Astrocyte of the spinal cord (primary cell): ENCODE results near the gene AKR1B1.

Source experiments
- DNase-seq: peaks from one replicate; pipeline ENCODE4 v3.0.0; 2011; ENCODE audit warnings: low read depth, low spot score
- H3K4me3 ChIP-seq: 2 replicates; pipeline ENCODE4 v1.5.1; 2011; ENCODE audit warnings: low read depth, mild to moderate bottlenecking, low read length, moderate library complexity
- CTCF ChIP-seq: IDR thresholded peaks from 2 replicates; pipeline ENCODE4 v1.5.1; 2012; ENCODE audit warnings: low read depth, mild to moderate bottlenecking, low read length, inconsistent platforms
- in situ Hi-C: cut with HindIII; loops from 2 replicates; pipeline ENCODE4 v1.10.0; 2017; ENCODE audit warnings: low sequenced_read_pairs

The AKR1B1 gene

DNA sequence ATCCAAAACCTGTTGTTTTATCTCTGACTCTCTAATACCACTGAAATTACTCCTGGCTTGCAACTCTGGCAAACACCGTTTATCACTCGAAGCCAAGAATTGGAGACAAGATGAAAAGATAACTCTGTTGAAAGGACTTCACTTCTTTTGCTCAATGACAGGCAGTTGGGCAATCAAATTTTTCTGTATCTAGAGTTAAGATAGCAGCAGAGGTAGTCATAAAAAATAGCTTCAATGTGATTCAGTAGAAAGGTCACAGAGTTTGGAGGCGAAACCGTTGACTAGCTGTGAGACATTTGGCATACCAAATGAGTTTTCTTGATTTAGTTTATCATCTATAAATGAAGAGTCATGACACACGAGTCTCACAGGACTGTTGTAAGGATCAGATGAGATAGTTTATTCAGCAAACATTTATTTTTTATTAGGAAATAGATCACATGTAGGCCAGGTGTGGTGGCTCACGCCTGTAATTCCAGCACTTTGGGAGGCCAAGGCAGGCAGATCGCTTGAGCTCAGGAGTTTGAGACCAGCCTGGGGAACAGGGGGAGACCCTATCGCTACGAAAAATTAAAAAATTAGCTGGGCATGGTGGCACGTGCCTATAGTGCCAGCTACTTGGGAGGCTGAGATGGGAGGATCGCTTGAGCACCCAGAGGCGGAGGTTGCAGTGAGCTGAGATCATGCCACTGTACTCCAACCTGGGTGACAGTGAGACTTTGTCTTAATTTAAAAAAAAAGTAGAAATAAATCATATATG, 23.6 kb downstream of the AKR1B1 start:
- H3K4me3 ChIP-seq = no peak overlapping the region
- DNase-seq = no peak
- no peak for TF ChIP-seq CTCF
- in situ Hi-C loops = no loop called here

DNA sequence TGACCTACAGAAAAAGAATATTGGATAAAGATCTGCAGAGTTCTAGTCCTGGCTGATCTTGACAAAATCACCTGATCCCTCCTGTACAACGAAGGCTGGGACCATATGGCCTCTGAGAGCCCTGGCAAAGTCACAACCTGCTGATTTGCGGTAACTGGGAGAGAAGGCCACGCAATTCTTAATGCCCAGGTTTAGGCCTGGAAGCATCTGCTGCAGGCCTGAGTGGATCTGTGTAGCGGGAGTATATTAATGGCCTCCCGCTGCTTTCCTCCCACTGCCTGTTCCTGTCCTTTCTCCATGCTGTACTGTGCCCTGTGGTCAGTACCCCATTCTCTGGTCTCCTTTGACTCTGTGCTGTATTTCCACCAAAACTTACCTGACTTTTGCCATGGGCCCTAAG, 24.2 kb downstream of the AKR1B1 start:
- DNase-seq = no peak

DNA sequence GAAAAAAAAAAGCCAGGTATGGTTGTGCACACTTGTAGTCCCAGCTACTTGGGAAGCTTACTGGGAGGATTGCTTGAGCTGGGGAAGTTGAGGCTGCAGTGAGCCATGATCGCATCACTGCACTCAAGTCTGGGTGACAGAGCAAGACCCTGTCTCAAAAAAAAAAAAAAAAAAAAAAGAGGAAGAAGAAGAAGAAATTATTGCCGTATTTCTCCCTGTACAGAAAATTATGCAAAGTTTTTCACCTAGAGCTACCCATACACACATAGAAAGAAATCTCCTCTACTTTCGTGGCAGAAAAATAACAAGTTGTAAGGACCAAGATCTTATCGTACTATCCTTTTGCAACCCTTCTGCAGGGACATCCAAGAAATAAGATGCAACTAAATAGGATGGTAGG, 25.5 kb downstream of the AKR1B1 start:
- DNase-seq = no peak
- H3K4me3 ChIP-seq = no peak overlapping the region
- in situ Hi-C loops = no loop called here
- TF ChIP-seq CTCF = no peak

More for the DNA sequence above, 24.2 kb downstream of the AKR1B1 start:
- in situ Hi-C loops = no loop called here
- no peak overlapping the region for H3K4me3 ChIP-seq
- no peak for TF ChIP-seq CTCF

GRCh38 chr7:134432296-134433152, 26.4 kb downstream of the AKR1B1 start:
- peak; percentile 90 for DNase-seq
- H3K4me3 ChIP-seq = peak overlapping the region; percentile 41
- TF ChIP-seq CTCF = peak; percentile 55
- in situ Hi-C loops = no loop called here

- in situ Hi-C loops = no loop called here
- no peak overlapping the region for H3K4me3 ChIP-seq
- TF ChIP-seq CTCF = no peak
- no peak for DNase-seq
Observed at GRCh38 chr7:134431815-134432214, 27.1 kb downstream of the AKR1B1 start.

GRCh38 chr7:134429481-134429880, 29.4 kb downstream of the AKR1B1 start:
- in situ Hi-C loops = no loop called here
- no peak overlapping the region for H3K4me3 ChIP-seq
- DNase-seq = no peak
- TF ChIP-seq CTCF = no peak
